ENCODE results near the gene SLC6A8. TPM values are rescaled to one million over a fixed set of nuclear protein-coding genes. Genes with fewer than 3 reads are reported as not detected.

The SLC6A8 gene
- total RNA-seq, 2 experiments from 2014 or later, result 2.5 to 2.7 TPM

- no peak for DNase-seq
- no peaks in the 10 kb centered on the region for H3K36me3 Mint-ChIP-seq (ENCODE audit: low read depth)
- CTCF ChIA-PET, result interaction anchor here (1.6 to 2.0 kb wide), 2 partner anchors 8 to 10 kb away, joined by 5 to 8 read pairs; no protein-coding TSS in a partner anchor
- no peak overlapping the region for H3K4me3 Mint-ChIP-seq
- POLR2A ChIA-PET, result no interaction called here
- intact Hi-C loops (cut with micrococcal nuclease), result no loop called here
- no peak overlapping the region for H3K27ac Mint-ChIP-seq
- TF ChIP-seq CTCF (IDR thresholded peaks at IDR 0.05), result no peak
- no peak for ATAC-seq
- H3K4me1 Mint-ChIP-seq (ENCODE audit: low read depth), result peaks cover 5% of the 10 kb centered on the region
- peaks cover 27% of the 10 kb centered on the region for H3K27me3 Mint-ChIP-seq
- no peaks in the 10 kb centered on the region for H3K9me3 Mint-ChIP-seq
Observed at GRCh38 chrX:153640045-153640686, 47.6 kb upstream of the SLC6A8 start.

GRCh38 chrX:153640736-153641575, 46.8 kb upstream of the SLC6A8 start:
- Mint-ChIP-seq H3K4me1 (ENCODE audit: low read depth) (peaks cover 5% of the 10 kb centered on the region), H3K27me3 (peaks cover 33% of the 10 kb centered on the region), H3K9me3 (no peaks in the 10 kb centered on the region), H3K36me3 (ENCODE audit: low read depth) (no peaks in the 10 kb centered on the region), H3K27ac (no peak overlapping the region), H3K4me3 (no peak overlapping the region)
- CTCF ChIA-PET, result interaction anchor here (0.9 to 2.0 kb wide), 3 partner anchors 9 to 102 kb away, joined by 3 to 8 read pairs (median 5); no protein-coding TSS in a partner anchor
- no peak for TF ChIP-seq CTCF (IDR thresholded peaks at IDR 0.05)
- no peak for DNase-seq
- ATAC-seq, result no peak
- intact Hi-C loops (cut with micrococcal nuclease), result no loop called here
- POLR2A ChIA-PET, result no interaction called here

- TF ChIP-seq CTCF (IDR thresholded peaks at IDR 0.05), result no peak
- Mint-ChIP-seq H3K36me3 (ENCODE audit: low read depth) (no peaks in the 10 kb centered on the region), H3K4me3 (no peak overlapping the region), H3K27ac (no peak overlapping the region), H3K9me3 (no peaks in the 10 kb centered on the region), H3K4me1 (ENCODE audit: low read depth) (peaks cover 5% of the 10 kb centered on the region), H3K27me3 (peaks cover 37% of the 10 kb centered on the region)
- DNase-seq, result no peak
- POLR2A ChIA-PET, result no interaction called here
- intact Hi-C loops (cut with micrococcal nuclease), result no loop called here
- CTCF ChIA-PET, result interaction anchor here (0.9 to 2.0 kb wide), 2 partner anchors 10 to 102 kb away, joined by 3 to 5 read pairs; no protein-coding TSS in a partner anchor
- ATAC-seq, result no peak
Observed at GRCh38 chrX:153641627-153642026, 46.1 kb upstream of the SLC6A8 start.

- H3K27me3 Mint-ChIP-seq, result peaks cover 37% of the 10 kb centered on the region
- ChIA-PET CTCF (interaction anchor here (2.0 kb wide), 1 partner anchor 10 kb away, joined by 5 read pairs; no protein-coding TSS in a partner anchor), POLR2A (no interaction called here)
- TF ChIP-seq CTCF (IDR thresholded peaks at IDR 0.05), result no peak
- no peaks in the 10 kb centered on the region for H3K36me3 Mint-ChIP-seq (ENCODE audit: low read depth)
- ATAC-seq, result peak; percentile 22
- no peaks in the 10 kb centered on the region for H3K9me3 Mint-ChIP-seq
- no peak overlapping the region for H3K4me3 Mint-ChIP-seq
- DNase-seq, result no peak
- intact Hi-C loops (cut with micrococcal nuclease), result no loop called here
- no peak overlapping the region for H3K27ac Mint-ChIP-seq
- peaks cover 5% of the 10 kb centered on the region for H3K4me1 Mint-ChIP-seq (ENCODE audit: low read depth)
Observed at GRCh38 chrX:153642051-153642654, 45.6 kb upstream of the SLC6A8 start.

Data from activated CD8-positive, alpha-beta T cell treated with anti-CD3 and anti-CD28 coated beads for 36 hours (primary cell).